Vagina (tissue), 2 donors: ENCODE data around the gene RCOR3.

Experiments used
- POLR2AphosphoS5 ChIP-seq, 2 donors: sonication (generic); formaldehyde crosslinking; IDR thresholded peaks; one replicate each; pipeline ENCODE4 v1.9.0; 2017; ENCODE audit warnings: antibody characterized with exemption in 2 of 2, mild to moderate bottlenecking in 2 of 2, low read depth in 1 of 2; ENCODE audit not compliant: insufficient read depth in 1 of 2
- TF ChIP-seq, protein P1 (sequence below), 3 experiments: fragments of 450-650 bp in 2 of 3; fragments of 200-600 bp in 1 of 3; sonication (generic) in 1 of 3; IDR thresholded peaks; one replicate each; pipeline ENCODE4 v1.5.1; 2017 to 2019; ENCODE audit warnings: antibody characterized with exemption in 3 of 3, mild to moderate bottlenecking in 2 of 3, moderate library complexity in 2 of 3

DNA sequence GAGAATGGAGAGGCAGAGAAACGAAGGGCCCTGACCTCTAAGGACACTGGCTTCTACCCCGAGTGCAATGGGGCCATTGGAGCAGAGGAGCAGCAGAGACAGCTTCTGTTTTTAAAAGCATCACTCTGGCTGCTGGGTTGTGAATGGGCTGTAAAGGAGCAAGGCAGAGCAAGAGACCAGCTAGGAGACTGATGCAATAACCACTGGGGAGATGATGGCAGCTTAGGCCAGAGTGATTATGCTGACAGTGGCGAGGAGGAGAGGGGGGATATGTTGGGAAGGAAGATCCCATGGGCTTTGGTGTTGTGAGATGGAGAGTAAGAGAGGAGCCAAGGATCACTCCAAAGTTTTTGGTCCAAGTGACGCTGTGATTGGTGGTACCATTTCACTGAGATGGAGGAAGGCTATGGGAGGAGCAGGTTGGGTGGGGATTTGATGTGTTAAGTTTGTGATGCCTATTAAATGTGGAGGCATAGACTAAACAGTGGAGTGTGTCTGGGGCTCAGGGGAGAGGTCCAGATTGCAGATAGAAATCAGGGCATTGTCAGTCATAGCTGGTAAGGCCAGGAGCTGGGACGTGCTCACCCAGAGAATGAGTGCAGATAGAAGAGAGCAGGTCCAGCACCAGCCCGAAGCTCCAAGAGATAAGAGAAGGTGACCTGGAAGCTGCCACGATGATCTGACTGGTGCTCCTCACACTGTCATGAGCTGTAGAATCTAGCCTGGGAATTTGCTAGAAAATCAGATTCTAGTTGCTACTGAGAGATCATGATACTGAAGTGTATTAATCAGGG lies 78.5 kb downstream of the RCOR3 start:
- no peak for TF ChIP-seq POLR2AphosphoS5 (IDR thresholded peaks at IDR 0.05; ENCODE audit: insufficient read depth in 1 of 2, low read depth in 1 of 2)
- TF ChIP-seq, protein P1, sequence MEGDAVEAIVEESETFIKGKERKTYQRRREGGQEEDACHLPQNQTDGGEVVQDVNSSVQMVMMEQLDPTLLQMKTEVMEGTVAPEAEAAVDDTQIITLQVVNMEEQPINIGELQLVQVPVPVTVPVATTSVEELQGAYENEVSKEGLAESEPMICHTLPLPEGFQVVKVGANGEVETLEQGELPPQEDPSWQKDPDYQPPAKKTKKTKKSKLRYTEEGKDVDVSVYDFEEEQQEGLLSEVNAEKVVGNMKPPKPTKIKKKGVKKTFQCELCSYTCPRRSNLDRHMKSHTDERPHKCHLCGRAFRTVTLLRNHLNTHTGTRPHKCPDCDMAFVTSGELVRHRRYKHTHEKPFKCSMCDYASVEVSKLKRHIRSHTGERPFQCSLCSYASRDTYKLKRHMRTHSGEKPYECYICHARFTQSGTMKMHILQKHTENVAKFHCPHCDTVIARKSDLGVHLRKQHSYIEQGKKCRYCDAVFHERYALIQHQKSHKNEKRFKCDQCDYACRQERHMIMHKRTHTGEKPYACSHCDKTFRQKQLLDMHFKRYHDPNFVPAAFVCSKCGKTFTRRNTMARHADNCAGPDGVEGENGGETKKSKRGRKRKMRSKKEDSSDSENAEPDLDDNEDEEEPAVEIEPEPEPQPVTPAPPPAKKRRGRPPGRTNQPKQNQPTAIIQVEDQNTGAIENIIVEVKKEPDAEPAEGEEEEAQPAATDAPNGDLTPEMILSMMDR (IDR thresholded peaks at IDR 0.05): no peak
